H1 (cell line): ENCODE data around the gene NME4.

ENCODE experiments used
- EZH2 ChIP-seq: fragments of 200-600 bp; sonication (generic); IDR thresholded peaks from 2 replicates; pipeline ENCODE4 v1.7.1; 2012; ENCODE audit warnings: low read depth, mild to moderate bottlenecking, moderate library complexity, low read length, inconsistent platforms; ENCODE audit not compliant: severe bottlenecking
- HDAC2 ChIP-seq, 2 experiments: fragments of 300-600 bp in 1 of 2; sonication (generic) in 1 of 2; IDR thresholded peaks; 2 replicates each; pipeline ENCODE4 v1.6.1; 2011 to 2012; ENCODE audit warnings: low read depth in 2 of 2, low read length in 2 of 2, mild to moderate bottlenecking in 2 of 2, moderate library complexity in 2 of 2, borderline replicate concordance in 1 of 2, inconsistent platforms in 1 of 2
- JUN ChIP-seq: IDR thresholded peaks from 2 replicates; pipeline ENCODE4 v1.6.1; 2011; ENCODE audit warnings: low read depth, mild to moderate bottlenecking, improper control_type of control experiment, low read length
- KDM4A ChIP-seq: IDR thresholded peaks from one replicate; pipeline ENCODE4 v1.7.1; 2012; ENCODE audit warnings: low read depth, mild to moderate bottlenecking, moderate library complexity, low read length, inconsistent platforms; ENCODE audit not compliant: severe bottlenecking
- RBBP5 ChIP-seq: IDR thresholded peaks from 2 replicates; pipeline ENCODE4 v1.7.1; 2012; ENCODE audit warnings: low read depth, mild to moderate bottlenecking, inconsistent platforms, low read length, moderate library complexity, borderline replicate concordance
- SIN3A ChIP-seq, 2 experiments: IDR thresholded peaks in 1 of 2; conservative IDR thresholded peaks in 1 of 2; 2 replicates each; pipeline ENCODE4 v1.6.1; 2011 to 2012; ENCODE audit warnings: low read length in 2 of 2, improper control_type of control experiment in 1 of 2, low read depth in 1 of 2, mild to moderate bottlenecking in 1 of 2
- SP1 ChIP-seq: IDR thresholded peaks from 2 replicates; pipeline ENCODE4 v1.6.1; 2011; ENCODE audit warnings: low read depth, low read length
- SP2 ChIP-seq: IDR thresholded peaks from 2 replicates; pipeline ENCODE4 v1.6.1; 2012; ENCODE audit warnings: mild to moderate bottlenecking, low read length, inconsistent platforms
- TAF1 ChIP-seq: IDR thresholded peaks from 2 replicates; pipeline ENCODE4 v1.6.1; 2011; ENCODE audit warnings: mild to moderate bottlenecking, low read depth, low read length
- YY1 ChIP-seq: IDR thresholded peaks from 2 replicates; pipeline ENCODE4 v1.6.1; 2011; ENCODE audit warnings: low read depth, mild to moderate bottlenecking, low read length
- ZNF274 ChIP-seq: IDR thresholded peaks from 2 replicates; pipeline ENCODE4 v1.7.0; 2012; ENCODE audit warnings: low read length, borderline replicate concordance; ENCODE audit errors: extremely low read depth
- TF ChIP-seq, protein P1 (sequence below), 3 experiments: IDR thresholded peaks; 1 replicate in 2 of 3; 2 replicates in 1 of 3; pipeline versions ENCODE4 v1.5.1 to v1.6.1; 2011; ENCODE audit warnings: low read length in 3 of 3, mild to moderate bottlenecking in 3 of 3, inconsistent platforms in 2 of 3, low read depth in 1 of 3, moderate library complexity in 1 of 3; ENCODE audit not compliant: insufficient read depth in 1 of 3; ENCODE audit errors: control extremely low read depth in 1 of 3
- TF ChIP-seq, protein P2 (sequence below): IDR thresholded peaks from 2 replicates; pipeline ENCODE4 v1.6.1; 2012; ENCODE audit warnings: inconsistent platforms
- TF ChIP-seq, protein P3 (sequence below): IDR thresholded peaks from 2 replicates; pipeline ENCODE4 v1.6.1; 2011; ENCODE audit warnings: low read depth, mild to moderate bottlenecking, low read length; ENCODE audit not compliant: insufficient read depth

DNA sequence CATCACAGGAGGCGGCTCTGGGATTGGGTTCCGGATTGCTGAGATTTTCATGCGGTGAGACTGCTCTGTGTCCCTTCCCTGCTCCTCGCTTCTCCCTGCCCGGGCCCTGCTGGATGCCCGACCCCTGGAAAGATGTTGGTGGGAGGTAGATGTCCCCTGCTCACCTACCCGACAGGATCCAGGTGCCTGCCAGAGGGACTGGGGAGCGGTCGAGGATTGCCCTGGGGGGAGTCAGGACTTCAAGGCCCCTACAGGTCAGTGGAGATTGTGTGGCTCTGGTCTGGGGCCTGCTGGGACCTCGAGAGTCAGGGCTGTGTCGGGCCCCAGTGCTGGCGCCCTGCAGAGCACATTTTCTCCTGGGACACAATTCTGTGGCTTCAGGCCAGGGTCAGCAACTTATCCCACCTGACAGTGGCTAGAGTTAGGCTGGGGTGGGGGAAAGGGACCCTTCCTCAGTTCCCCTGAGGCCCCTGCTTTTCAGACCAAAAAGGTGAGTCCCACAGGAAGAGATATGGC, 8.0 kb downstream of the NME4 start:
- TF ChIP-seq EZH2 = no peak
- no peak for TF ChIP-seq ZNF274
- no peak for TF ChIP-seq SP2
- TF ChIP-seq, protein P1, sequence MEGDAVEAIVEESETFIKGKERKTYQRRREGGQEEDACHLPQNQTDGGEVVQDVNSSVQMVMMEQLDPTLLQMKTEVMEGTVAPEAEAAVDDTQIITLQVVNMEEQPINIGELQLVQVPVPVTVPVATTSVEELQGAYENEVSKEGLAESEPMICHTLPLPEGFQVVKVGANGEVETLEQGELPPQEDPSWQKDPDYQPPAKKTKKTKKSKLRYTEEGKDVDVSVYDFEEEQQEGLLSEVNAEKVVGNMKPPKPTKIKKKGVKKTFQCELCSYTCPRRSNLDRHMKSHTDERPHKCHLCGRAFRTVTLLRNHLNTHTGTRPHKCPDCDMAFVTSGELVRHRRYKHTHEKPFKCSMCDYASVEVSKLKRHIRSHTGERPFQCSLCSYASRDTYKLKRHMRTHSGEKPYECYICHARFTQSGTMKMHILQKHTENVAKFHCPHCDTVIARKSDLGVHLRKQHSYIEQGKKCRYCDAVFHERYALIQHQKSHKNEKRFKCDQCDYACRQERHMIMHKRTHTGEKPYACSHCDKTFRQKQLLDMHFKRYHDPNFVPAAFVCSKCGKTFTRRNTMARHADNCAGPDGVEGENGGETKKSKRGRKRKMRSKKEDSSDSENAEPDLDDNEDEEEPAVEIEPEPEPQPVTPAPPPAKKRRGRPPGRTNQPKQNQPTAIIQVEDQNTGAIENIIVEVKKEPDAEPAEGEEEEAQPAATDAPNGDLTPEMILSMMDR (IDR thresholded peaks at IDR 0.05; ENCODE audit: control extremely low read depth in 1 of 3, insufficient read depth in 1 of 3, low read depth in 1 of 3, low read length in 3 of 3) = no peak
- TF ChIP-seq HDAC2 (IDR thresholded peaks at IDR 0.05; ENCODE audit: borderline replicate concordance in 1 of 2, low read depth in 2 of 2, low read length in 2 of 2) = no peak
- no peak for TF ChIP-seq TAF1
- no peak for TF ChIP-seq SIN3A (conservative IDR thresholded peaks at IDR 0.05 in 1 of 2, IDR thresholded peaks at IDR 0.05 in 1 of 2; ENCODE audit: low read depth in 1 of 2, low read length in 2 of 2)
- no peak for TF ChIP-seq SP1
- TF ChIP-seq YY1 = no peak
- TF ChIP-seq RBBP5 = no peak
- TF ChIP-seq JUN = no peak
- TF ChIP-seq, protein P2, sequence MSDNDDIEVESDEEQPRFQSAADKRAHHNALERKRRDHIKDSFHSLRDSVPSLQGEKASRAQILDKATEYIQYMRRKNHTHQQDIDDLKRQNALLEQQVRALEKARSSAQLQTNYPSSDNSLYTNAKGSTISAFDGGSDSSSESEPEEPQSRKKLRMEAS = no peak
- TF ChIP-seq KDM4A = no peak
- TF ChIP-seq, protein P3, sequence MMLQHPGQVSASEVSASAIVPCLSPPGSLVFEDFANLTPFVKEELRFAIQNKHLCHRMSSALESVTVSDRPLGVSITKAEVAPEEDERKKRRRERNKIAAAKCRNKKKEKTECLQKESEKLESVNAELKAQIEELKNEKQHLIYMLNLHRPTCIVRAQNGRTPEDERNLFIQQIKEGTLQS = no peak
